ENCODE measurements around the gene KY.

KY gene

DNA sequence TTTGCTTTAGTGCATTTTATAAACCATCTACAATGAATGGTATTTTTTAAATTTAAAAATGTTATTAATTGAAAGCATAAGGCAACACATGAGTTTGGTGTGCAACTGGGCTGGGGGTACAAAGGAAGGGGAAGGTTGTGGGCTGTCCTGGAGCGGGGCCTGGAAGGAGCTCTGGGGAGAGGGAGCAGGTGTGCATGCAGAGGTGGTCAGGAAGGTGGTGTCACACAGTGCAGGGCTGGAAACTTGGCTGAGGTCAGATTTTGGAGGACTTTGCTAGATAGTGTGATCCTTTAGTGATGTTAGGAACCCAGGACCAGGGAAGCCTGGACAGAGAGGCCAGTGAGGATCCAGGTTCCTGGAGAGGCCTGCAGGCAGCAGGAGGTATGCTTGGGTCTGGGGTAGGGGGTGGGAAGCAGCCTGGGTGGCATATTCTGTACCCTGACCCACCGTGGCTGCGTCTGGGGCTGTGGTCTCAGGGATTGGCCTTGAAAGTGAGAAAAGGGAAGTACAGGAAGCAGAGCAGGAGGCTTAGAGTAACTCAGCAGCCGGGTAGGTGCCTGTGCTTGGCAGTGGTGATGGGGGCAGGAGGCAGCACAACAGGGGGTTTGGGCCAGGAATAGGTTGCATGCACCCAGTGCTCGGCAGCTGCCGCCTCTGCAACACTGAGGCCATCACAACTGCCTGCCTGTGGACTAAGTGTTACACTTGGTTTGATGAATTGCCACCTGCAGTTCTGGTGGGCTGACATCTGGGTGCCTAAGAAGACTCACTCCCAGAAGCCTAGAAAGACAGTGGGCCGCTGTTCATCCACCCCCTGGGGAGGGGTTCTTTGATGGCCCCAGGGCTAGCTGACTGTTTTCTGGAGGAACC lies 33.0 kb downstream of the KY start:
- no peak for DNase-seq

DNA sequence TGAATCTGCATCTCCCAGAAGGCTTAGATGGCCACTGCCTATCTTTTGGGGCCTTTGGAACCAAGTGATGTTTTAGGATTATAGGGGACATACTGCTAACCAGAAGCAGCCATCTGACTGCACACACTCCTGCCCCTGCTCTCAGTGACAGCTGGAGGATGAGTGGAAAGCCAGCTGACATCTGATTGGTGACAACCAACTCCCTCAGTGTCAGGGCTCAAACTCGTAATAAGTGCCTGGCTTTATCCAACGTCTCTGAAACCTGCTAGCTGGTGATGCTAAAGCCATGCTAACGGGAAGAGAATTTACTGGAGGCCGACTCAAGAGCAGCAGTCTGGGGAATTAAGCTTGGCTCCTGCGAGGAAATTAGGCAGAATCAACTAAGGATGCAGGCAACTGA lies 35.1 kb downstream of the KY start:
- DNase-seq = no peak

DNA sequence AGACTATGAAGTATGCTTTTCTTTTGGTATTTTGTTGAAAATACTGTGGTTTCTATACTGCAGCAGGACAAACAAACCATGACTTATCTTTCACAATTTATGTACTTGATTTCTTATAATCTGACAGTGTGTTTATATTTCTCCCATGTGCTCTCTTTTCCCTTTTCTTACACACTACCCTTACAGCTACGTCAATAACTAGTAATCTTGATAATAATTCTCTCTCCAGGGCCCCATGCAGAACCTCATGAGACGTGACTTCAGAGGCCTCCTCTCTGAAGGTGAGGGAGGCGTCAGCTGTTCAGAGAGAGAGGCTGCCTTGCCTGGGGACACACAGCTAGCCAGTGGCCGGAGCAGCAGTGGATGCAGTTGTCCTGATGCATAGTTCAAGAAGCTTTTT lies 35.9 kb downstream of the KY start:
- no peak for DNase-seq

DNA sequence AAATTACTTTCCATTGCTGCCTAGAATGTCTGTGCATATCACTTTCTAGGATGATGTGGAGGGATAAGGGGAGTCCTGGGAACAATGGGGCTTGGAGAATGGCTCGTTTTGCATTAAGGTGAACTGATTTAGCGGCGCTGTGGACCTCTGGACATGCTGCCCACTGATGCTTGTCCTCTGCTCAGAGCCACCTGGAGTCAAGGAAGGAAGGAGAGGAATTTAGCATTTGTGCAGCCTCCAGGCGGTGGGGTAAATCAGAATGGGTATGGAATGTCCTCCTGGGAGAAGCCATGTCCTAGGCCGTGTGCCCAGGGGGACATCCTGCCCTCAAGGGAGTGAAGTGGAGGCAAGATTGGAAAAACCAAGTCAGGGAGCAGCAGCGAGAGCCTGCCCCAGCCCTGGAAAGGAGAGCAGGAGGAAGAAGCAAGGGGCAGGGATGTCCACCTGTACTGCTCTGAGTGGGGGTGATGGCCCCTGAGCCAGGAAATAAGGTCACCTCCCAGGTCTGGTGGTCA lies 37.8 kb downstream of the KY start:
- DNase-seq = no peak

DNA sequence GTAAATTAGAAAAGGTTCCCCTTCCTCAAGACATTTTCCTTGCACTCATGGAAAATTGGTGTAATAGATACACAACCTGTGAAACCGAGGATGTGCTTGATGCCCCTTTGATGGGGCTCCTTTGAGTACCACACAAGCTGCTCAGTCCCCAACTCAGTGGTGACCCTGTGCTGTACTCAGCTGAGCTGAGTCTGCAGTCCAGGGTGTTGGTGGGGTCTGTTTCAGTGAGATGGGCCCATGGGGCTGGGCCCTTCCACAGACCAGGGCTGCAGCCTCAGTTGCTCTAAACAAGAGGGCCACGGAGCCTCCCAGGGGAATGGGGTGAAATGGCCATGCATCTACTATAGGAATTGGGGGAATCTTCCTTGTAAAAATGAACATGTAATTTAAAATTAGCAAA lies 39.3 kb downstream of the KY start:
- DNase-seq = no peak

DNA sequence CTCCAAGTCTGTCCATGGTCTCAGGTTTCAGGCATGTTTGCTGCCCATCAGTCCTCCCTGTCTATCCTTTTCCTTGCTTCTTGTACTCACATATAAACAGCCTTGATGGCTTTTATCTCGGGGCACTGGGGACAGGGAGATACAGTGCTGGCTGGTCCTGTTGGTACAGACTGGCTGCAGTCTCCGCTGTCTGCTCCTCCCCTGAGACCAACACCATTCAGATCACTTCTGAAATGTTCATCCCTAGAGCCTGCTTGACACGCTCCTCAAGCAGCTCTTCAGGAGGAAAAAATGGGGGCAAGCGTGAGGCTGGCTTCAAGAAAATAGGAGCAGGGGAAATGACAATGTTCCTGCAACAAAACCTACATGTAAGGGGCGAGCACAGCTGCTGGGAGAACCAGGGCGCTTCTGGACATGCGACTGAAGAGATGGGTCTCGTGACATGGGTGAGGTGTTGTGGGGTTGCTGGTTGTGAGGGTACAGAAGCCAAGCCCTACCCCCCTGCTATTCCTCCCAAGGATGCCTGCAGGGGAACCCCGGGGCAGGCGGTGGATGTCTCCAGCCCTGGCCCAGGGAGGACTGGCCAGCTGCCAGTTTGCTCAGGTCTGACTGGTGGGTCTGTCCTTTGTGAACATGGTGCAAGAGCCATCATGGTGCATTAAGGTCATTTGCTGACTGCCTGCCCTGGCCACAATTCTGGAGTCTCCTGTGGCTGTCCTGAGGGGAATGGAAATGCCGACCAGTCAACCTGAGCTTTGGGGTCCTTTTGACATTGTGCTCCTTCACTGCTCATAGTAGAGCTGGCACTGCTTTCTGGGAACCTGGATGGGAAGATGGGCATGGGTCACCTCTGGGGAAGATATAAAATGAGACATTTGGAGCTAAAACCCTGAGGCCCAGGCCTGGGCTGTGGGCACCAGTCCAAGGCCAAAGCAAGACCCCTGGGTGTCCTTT lies 40.1 kb downstream of the KY start:
- DNase-seq = no peak

DNA sequence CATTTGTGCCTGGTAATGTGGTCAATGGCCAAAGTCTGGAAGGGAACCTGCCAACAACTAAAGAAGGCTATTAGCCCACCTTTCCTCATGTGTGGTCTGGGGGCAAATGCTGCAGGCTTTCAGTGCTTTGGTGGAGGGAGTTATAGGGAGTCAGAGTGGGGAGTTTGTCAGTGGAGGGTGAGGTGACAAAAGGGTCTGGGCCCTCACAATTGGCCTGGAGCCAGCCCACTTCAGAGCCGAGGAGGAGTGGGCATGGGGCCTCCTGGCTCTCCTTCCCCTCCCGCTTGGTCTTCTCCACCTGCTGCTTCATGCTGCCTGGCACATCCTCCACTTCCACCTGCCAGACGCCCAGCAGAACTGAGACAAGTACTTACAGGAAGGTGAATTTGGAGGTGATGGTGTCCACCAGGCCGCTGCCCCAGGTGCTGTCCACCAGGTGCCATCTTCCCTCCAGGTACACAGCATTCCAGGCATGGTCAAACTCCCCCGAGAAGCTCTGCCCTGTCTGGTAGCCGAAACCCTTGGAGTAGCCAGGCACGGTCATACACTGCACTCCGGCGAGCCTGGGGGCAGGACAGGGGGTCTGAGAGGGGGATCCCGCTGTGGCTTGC lies 40.9 kb downstream of the KY start:
- DNase-seq = no peak

DNA sequence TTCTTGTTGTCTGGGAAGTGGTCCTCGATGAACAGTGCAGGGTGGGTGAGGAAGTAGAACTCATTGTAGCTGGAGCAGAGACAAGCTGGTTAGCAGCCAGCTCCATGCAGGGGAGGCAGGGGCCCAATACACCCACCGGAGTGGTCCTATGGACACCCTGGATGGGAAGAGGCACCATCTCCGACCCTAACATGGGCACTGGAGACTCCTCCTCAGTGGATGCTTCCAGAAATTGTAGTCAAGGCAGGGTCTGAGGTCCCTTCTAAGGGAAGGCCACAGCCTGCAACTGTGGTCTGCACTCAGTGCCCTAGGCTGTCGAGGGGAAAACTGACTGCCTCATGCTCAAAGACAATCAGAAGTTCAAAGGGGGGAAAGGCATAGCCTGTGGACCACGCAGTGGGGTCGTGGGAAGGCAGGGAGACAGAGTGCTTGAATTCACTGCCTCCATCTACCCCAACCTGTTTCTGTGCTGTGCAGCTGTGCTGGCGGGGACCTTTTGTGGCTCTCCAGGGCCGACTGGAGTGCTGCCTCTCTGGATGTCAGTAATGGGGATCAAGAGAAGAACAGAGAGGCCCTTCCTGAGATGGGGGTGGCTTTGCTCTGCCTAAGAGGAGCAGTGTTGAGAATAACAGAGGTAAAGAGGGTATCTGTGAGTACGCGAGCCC lies 41.9 kb downstream of the KY start:
- DNase-seq = no peak

DNA sequence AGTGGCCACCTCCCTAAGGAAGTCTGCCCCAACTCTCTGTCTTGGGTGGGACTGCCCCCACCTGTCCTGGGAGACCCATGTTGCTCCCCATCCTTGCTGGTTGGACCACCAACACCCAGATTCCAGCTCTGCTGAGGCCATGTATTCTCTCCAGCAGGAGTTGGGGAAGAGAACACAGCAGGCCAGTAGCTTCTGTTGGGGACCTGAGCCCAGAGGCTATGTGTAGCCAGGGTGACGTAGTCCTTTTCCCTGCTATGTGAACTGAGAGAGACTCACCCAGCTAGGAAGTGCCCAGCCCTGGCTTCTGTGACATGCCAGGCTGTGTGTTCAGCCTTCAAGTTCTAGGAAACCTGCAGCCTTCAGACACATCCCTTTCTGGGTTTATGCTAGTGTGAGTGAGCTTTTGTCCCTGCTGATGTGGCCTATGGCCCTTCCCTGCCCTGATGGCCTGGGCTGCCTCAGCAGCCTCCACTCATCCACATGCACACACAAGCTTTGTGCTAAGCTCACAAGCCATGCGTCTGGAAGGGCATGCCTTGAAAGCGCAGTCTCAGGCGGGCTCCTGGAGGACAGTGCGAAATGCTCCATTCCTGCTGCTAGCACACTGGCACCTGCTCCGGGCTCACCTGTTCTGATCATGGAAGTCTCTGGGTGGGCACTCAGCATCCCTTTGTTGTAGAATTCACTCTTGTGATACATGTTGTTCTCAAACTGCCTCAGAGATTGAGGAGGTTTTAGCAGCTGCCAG lies 42.6 kb downstream of the KY start:
- no peak for DNase-seq

DNA sequence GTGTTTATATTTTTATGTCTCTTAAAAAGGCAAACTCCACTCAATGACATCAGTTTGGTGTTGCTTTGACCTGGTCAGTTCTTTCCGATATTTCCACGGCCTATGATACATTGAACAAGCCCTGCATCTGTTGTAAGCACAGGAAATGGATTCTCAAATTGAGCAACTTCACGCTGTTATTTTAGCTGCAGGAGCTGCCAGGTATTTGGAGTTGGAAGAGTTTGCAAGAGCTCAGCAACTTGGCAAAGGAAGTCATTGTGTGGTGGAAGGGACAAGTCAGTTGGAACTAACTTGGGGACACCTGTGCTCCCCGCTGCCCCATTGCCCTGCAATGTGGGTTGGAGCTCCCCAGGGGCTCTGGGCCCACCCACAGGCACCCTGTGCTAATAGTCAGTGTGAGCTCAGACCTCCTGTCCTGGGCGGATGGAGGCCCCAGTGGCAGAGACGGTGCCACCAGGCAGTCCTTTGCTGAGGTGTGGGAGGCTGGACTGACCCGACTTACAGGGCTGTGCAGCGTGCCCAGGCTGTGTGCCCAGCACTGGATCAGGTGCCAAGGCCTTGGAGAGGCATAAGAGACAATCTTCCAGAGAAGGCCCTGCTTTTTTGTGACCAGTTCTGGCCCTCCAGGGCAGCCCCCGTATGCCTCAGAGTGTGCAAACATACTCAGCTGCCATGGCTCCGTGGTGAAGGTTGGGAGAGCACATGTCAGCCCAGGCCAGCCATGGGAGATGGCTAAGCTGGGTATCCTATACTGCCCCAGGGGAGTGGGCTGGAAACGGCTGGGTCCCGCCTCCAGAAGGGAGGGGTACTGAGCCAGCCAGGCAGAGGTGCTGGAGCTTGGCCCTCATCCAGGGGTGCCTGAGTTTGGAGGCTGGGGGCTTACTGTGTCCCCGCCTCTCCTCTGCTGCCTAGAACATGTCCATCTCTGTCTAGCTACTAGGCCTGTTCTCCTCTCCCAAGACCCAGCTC lies 43.5 kb downstream of the KY start:
- no peak for DNase-seq

DNA sequence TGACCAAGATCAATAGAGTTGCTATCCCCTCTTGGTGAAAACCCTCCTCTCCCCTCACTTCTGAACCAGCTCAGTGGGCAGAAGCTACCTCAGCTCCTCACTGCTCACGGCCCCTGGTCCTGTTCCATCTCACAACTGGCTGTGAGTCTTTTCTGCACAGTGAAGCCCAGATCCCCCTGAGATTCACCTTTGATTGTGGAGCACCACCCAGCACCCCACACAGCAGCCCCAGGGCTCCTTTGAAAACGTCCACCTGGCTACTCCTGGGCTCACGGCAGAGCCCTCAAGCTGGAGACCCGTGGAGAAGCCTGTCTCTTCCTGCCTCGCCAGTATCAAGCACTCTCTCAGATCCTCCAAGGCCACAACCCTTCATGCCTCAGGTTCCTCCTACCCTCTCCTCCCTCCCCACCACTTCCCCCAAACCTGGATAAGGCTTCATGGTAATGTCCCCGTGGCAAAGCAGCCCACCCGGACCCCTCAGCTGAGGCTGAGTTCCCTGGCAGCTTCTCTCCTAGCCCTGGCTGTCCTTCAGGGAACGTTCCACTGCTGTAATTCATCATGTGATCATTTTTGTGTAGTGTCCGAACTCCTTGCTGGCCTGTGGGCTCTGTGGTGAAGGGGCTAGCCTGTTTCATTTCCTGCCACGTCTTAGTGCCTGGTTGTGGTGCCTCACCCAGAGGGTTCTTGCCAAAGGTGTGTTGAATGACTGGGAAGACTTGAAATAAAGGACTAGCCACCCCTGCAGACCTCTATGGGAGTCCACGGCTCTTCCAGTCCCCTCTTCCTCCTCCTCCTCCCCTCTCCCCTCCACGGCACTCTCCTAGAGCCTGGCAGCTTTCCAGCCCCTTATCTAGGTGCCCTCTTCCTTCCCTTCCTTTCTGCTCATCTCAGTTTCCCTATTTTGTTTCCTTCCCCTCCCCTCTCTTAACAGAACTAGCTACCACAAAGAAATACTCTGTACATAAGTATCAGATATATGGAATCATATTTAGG lies 44.5 kb downstream of the KY start:
- DNase-seq = no peak

DNA sequence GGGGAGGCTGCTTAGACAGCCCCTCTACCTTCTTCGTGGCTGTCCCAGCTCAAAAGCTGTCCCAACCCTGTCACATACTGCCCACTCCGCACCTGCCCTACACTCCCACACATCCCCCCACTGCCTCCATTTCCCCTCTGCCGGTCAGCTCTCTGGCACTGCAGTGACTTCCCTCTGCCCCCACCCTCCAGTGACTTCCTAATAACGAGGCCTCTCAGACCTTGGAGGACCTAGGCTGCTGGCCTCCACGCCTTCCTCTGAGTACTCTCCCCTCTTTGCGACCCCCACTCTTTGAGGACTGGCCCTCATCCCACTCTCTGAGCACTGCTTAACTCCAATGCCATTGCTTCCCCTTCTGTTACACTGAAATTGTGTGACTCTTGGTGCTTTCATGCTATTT lies 45.3 kb downstream of the KY start:
- no peak for DNase-seq

DNA sequence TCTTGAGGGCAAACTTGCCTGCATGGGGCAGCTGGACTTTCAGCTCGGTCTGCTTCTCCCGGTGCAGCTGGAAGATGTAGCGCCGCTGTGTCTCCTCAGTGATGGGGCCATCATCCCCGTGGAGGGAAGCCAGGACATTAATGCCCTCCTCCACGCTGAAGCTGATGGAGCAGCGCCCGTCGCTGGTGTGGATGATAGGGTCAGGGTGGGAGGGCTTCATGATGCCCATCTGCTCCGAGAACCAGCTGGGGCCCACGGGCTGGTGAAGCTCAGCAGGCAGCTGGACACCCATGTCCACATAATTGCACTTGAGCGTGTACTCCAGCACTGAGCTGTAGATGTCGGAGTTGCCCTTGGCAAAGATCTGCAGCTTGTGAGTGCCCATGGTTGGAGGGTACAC lies 46.9 kb downstream of the KY start:
- DNase-seq = no peak

DNA sequence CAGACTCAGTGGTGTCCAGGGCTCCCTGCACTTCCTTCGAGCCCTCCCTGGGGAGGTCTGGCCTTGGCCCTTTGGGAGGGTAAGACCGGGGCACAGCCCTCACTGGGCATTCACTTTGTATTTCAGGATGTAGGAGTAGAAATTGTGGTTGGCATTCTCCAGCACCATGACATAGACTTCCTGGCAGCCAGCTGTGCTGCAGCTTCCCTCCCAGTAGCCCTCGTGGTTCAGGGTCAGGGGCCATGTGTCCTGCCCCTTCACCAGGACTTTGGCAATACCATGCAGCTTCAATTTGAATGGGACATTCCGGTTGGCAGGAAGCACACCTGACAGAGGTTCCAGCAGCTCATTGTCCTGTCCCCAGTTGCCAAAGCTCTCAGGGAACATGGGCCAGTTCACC lies 47.3 kb downstream of the KY start:
- DNase-seq = no peak

DNA sequence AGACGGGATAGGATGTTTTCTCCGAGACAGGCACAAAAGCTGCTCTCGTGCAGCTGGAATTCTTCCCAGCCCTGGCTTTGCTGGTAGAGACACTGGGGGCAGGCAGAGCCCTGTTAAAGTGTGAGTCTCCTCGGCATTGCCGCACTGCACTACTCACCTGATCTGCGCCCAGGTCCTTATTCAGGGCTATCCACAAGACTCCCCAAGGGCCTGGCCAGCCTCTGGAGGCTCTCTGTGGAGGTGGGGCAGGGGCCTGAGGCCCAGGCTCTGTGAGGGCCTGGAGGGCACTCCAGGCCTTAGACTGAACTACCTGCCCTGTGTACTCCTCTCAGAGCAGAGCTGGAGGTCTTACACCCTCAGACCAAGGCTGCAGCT lies 48.4 kb downstream of the KY start:
- DNase-seq = no peak

DNA sequence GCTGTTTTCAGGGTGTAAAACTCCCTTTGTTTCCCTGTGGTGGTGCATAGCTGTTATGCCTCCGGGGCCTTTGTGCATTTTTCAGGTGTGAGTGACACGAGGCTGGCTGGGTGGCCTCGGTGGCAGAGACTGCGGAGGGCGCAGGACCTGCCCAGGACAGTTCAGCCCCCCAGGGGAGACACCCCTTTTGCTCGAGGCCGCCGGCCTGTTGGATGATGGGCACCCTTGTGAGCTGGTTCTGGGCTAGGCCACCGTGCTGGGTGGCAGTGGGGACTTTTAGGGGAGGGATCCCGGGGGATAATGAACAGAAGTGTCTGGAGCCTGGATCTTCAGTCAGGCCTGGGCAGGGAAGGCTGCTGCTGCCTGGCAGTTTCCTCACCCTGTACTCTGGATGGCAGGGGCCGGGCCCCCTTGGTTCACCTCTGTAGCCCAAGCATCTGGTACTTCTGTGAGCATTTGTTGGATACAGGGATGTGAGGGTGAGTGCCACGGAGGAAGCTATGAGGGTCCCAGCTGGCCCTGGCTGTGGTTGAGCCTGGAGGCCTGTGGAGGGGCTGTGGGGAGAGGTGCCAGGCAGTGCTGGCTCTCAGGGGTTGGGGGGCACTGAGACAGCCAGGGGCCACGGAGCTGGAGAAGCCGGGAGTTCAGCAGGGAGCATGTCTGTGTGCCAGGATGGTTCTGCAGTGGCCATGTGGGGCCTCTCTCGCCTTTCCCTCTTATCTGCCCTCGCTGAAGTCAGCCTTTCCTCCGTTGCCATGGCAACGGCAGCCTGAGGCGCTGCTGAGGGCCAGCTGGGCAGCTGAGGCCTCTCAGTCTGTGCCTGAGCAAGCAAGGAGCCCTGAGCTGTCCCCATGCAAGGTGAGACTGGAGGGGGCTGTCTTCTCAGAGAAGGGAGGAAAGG lies 49.0 kb downstream of the KY start:
- DNase-seq = no peak

DNA sequence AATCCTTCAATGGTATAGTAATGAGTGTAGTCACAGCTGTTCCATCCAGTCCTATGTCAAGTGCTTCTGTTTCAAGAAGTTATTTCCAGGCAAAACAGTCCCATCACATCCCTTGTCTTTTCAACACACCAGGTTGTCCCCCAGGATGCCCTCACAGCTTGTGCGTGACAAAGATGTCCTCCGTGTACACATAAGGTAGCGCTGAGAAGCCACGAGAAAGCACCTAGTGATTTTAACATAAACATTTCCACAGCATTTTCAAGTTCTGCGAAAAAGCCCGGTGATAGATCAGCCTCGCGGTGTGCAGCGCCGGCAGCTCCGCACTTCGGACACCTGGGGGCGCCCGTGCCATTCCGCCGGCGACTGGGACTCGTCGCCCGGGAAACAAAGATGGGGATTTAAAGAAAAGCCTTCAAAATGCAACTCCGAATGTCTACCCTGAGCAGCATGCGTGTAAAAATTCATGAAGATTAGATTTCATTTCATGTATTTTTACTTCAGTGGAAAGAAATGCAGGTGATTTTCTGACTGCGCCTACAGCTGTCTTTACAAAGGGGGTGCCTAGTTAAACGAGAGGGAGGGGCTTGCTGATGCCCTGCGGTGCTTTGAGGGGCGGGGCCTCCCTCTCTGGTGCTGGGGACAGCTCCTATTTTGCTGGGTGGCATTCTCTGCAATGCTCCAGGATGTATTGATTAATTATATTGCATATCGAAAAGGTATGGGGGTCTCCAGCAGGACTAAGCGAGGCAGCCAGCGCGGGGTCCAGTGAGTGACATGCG lies 49.9 kb downstream of the KY start:
- DNase-seq = peak; percentile 18 to 52

DNA sequence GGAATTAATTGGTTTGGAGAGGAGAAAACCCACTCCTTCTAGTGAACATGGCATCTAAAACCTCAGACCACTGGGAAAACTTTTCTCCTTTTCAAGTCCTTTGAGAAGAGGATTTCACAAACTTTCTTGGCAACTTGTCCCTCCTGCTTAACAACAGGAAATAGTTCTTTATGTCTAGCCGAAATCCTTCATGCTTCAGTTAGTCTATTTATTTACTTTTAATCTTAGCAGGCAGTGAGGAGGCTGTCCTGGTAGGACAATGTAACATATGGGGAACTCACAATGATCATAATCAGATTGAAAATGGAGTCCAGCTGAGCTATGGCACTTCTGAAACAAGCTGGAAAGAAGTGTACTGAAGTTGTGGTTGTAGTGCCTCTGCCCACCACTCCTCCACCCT lies 50.6 kb downstream of the KY start:
- no peak for DNase-seq

All from SW 1271 (cell line).